Upper lobe of left lung (tissue), 4 donors: ENCODE results near the gene CYP26A1.

ENCODE experiments used
- EP300 ChIP-seq, 4 donors: sonication (generic); formaldehyde crosslinking; IDR thresholded peaks; one replicate each; pipeline ENCODE4 v1.5.1; 2017; ENCODE audit warnings: antibody characterized with exemption in 4 of 4, control low read depth in 2 of 4
- POLR2A ChIP-seq, 4 donors: fragments of 450-650 bp; IDR thresholded peaks; one replicate each; pipeline ENCODE4 v1.5.1; 2016 to 2017; ENCODE audit warnings: antibody characterized with exemption in 4 of 4, mild to moderate bottlenecking in 2 of 4

DNA sequence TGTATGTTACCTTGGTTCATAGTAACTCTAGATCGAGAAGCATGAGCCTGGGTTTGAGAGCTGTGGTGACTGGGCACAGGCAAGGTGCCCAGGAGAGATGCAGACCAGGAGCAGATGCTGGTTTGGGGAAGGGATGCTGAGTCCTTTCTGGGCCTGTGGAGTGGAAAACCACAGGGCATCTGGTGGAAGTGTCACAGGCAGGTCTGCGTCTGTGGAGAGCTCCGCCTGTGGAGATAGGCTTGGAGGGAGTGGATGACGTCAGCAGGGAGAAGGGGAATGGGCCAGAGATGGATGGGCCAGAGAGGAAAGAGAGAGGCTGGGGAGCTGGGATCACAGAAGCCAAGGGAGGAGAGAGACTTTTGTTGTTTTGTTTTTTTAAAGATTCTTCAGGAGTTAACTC lies 14.8 kb downstream of the CYP26A1 start:
- no peak for TF ChIP-seq POLR2A (IDR thresholded peaks at IDR 0.05)
- TF ChIP-seq EP300 (IDR thresholded peaks at IDR 0.05) = no peak
